ENCODE data around the gene LRFN5. TPM values are rescaled to one million over a fixed set of nuclear protein-coding genes. Genes with fewer than 3 reads are reported as not detected.

Gene LRFN5
- total RNA-seq, 1 experiment from 2014 or later, result 1.3 TPM

- Histone ChIP-seq H3K4me2 (ENCODE audit: insufficient read depth, insufficient read length, low read length) (no peak overlapping the region), H3K56ac (ENCODE audit: insufficient read length, low read depth, low read length) (no peak overlapping the region), H2BK15ac (ENCODE audit: low read depth, low read length) (no peak overlapping the region), H3K27me3 (ENCODE audit: insufficient read depth, low read length) (no peaks in the 10 kb centered on the region), H3K27ac (ENCODE audit: insufficient read length, low read depth, low read length) (no peak overlapping the region), H4K20me1 (ENCODE audit: control insufficient read depth, insufficient read depth, insufficient read length) (no peaks in the 10 kb centered on the region), H2BK20ac (ENCODE audit: low read depth, low read length, poor library complexity, severe bottlenecking) (no peak overlapping the region), H2AFZ (ENCODE audit: low read length) (no peak overlapping the region), H3K18ac (ENCODE audit: insufficient read length, low read depth, low read length) (no peak overlapping the region), H2AK5ac (ENCODE audit: insufficient read length, low read length) (no peak overlapping the region), H3K9ac (ENCODE audit: extremely low read depth, insufficient read length, low read length) (no peak overlapping the region), H3K4me1 (ENCODE audit: insufficient read depth, low read length) (no peaks in the 10 kb centered on the region), H3K9me3 (ENCODE audit: control insufficient read depth, low read depth, low read length) (no peaks in the 10 kb centered on the region), H3K79me2 (ENCODE audit: insufficient read depth, low read length) (no peaks in the 10 kb centered on the region), H4K5ac (ENCODE audit: insufficient read length, low read depth, low read length) (no peak overlapping the region), H2BK120ac (ENCODE audit: low read depth, low read length, poor library complexity, severe bottlenecking) (no peak overlapping the region), H3T11ph (ENCODE audit: low read length) (no peak overlapping the region), H4K91ac (ENCODE audit: insufficient read length, low read depth, low read length) (no peak overlapping the region), H2BK12ac (ENCODE audit: insufficient read length, low read depth, low read length) (no peak overlapping the region), H2BK5ac (ENCODE audit: insufficient read length, low read length) (no peak overlapping the region), H3K23ac (ENCODE audit: insufficient read length, low read depth, low read length) (no peak overlapping the region), H3K14ac (ENCODE audit: insufficient read depth, low read length) (no peak overlapping the region), H3K79me1 (ENCODE audit: insufficient read depth, low read depth, low read length, poor library complexity, severe bottlenecking) (no peaks in the 10 kb centered on the region), H3K23me2 (ENCODE audit: insufficient read length, low read depth, low read length, poor library complexity, severe bottlenecking) (no peaks in the 10 kb centered on the region), H4K8ac (replicated peaks; ENCODE audit: insufficient read length, low read depth, low read length) (no peak overlapping the region), H3K4ac (ENCODE audit: low read depth, low read length) (no peak overlapping the region)
- Mint-ChIP-seq H3K4me3 (no peak overlapping the region), H3K27ac (no peak overlapping the region), H3K9me3 (peaks cover 10 to 12% of the 10 kb centered on the region in 2 experiments; a peak in 4 of 5 replicates), H3K27me3 (ENCODE audit: low read depth) (no peaks in the 10 kb centered on the region), H3K36me3 (ENCODE audit: insufficient read depth in 1 of 3, low read depth in 3 of 3) (peaks cover 0 to 13% (median 1%) of the 10 kb centered on the region in 3 experiments; a peak in 1 of 7 replicates), H3K4me1 (no peaks in the 10 kb centered on the region)
- no peak for DNase-seq
- 100% methylated on average over 1 of the region's 2 CpGs for whole genome bisulfite sequencing (ENCODE audit: extremely low coverage, insufficient read length, low lambda C conversion rate)
- TF ChIP-seq, protein P1, sequence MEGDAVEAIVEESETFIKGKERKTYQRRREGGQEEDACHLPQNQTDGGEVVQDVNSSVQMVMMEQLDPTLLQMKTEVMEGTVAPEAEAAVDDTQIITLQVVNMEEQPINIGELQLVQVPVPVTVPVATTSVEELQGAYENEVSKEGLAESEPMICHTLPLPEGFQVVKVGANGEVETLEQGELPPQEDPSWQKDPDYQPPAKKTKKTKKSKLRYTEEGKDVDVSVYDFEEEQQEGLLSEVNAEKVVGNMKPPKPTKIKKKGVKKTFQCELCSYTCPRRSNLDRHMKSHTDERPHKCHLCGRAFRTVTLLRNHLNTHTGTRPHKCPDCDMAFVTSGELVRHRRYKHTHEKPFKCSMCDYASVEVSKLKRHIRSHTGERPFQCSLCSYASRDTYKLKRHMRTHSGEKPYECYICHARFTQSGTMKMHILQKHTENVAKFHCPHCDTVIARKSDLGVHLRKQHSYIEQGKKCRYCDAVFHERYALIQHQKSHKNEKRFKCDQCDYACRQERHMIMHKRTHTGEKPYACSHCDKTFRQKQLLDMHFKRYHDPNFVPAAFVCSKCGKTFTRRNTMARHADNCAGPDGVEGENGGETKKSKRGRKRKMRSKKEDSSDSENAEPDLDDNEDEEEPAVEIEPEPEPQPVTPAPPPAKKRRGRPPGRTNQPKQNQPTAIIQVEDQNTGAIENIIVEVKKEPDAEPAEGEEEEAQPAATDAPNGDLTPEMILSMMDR (conservative IDR thresholded peaks at IDR 0.05), result no peak
These were observed 154.5 kb downstream of the LRFN5 start for GRCh38 chr14:41761204-41761603.
